GM19193 (cell line): ENCODE measurements around the gene BAIAP2L2.

Experiments used
- POLR2A ChIP-seq: IDR thresholded peaks from 4 replicates; pipeline ENCODE4 v1.6.1; 2011; ENCODE audit not compliant: insufficient read depth, insufficient read length; ENCODE audit errors: extremely low read depth

The BAIAP2L2 gene

GRCh38 chr22:38133331-38133730, 22.8 kb upstream of the BAIAP2L2 start:
- no peak for TF ChIP-seq POLR2A

GRCh38 chr22:38132794-38133193, 22.3 kb upstream of the BAIAP2L2 start:
- TF ChIP-seq POLR2A: no peak

GRCh38 chr22:38132136-38132535, 21.7 kb upstream of the BAIAP2L2 start:
- TF ChIP-seq POLR2A: no peak

GRCh38 chr22:38131399-38131798, 20.9 kb upstream of the BAIAP2L2 start:
- TF ChIP-seq POLR2A: no peak

- no peak for TF ChIP-seq POLR2A
Observed at GRCh38 chr22:38129856-38130255, 19.4 kb upstream of the BAIAP2L2 start.

GRCh38 chr22:38129021-38129420, 18.5 kb upstream of the BAIAP2L2 start:
- no peak for TF ChIP-seq POLR2A

- no peak for TF ChIP-seq POLR2A
Observed at GRCh38 chr22:38127869-38128268, 17.4 kb upstream of the BAIAP2L2 start.

GRCh38 chr22:38126928-38127668, 16.6 kb upstream of the BAIAP2L2 start:
- TF ChIP-seq POLR2A: no peak

GRCh38 chr22:38125751-38126201, 15.3 kb upstream of the BAIAP2L2 start:
- TF ChIP-seq POLR2A: no peak

- no peak for TF ChIP-seq POLR2A
Observed at GRCh38 chr22:38125038-38125610, 14.6 kb upstream of the BAIAP2L2 start.

GRCh38 chr22:38124236-38124974, 13.9 kb upstream of the BAIAP2L2 start:
- no peak for TF ChIP-seq POLR2A

GRCh38 chr22:38122616-38123015, 12.1 kb upstream of the BAIAP2L2 start:
- TF ChIP-seq POLR2A: no peak

GRCh38 chr22:38120359-38121110, 10.1 kb upstream of the BAIAP2L2 start:
- no peak for TF ChIP-seq POLR2A

GRCh38 chr22:38118182-38118581, 7.7 kb upstream of the BAIAP2L2 start:
- TF ChIP-seq POLR2A: no peak

GRCh38 chr22:38115423-38116205, 5.1 kb upstream of the BAIAP2L2 start:
- TF ChIP-seq POLR2A: no peak
